ENCODE data around the gene CTNNB1. TPM values are rescaled to one million over a fixed set of nuclear protein-coding genes. Genes with fewer than 3 reads are reported as not detected.

CTNNB1 gene
- total RNA-seq, 4 donors from 2014 or later: 311 to 417 (median 361) TPM

- Histone ChIP-seq H3K36me3 (no peaks in the 10 kb centered on the region), H3K27ac (no peak overlapping the region), H3K9me3 (no peaks in the 10 kb centered on the region), H3K4me1 (peaks cover 64% of the 10 kb centered on the region), H3K4me3 (no peak overlapping the region), H3K27me3 (no peaks in the 10 kb centered on the region)
- TF ChIP-seq POLR2AphosphoS5 (IDR thresholded peaks at IDR 0.05) (no peak), POLR2A (IDR thresholded peaks at IDR 0.05) (no peak), EP300 (IDR thresholded peaks at IDR 0.05) (no peak), CTCF (IDR thresholded peaks at IDR 0.05) (no peak)
- 68% methylated on average over 2 of the region's 2 CpGs for WGBS
- no peak for DNase-seq (ENCODE audit: low spot score in 2 of 2)
These were observed 17.1 kb downstream of the CTNNB1 start for GRCh38 chr3:41216422-41216821.

GRCh38 chr3:41216993-41217392 is 17.7 kb downstream of the CTNNB1 start:
- no peak for TF ChIP-seq POLR2A (IDR thresholded peaks at IDR 0.05)
- TF ChIP-seq EP300 (IDR thresholded peaks at IDR 0.05): no peak
- TF ChIP-seq POLR2AphosphoS5 (IDR thresholded peaks at IDR 0.05): no peak
- no peak for TF ChIP-seq CTCF (IDR thresholded peaks at IDR 0.05)
- 65% methylated on average over 1 of the region's 1 CpG for WGBS

GRCh38 chr3:41219424-41219823 is 20.1 kb downstream of the CTNNB1 start:
- peaks cover 80% of the 10 kb centered on the region for H3K4me1 ChIP-seq
- H3K9me3 ChIP-seq: no peaks in the 10 kb centered on the region
- no peak for DNase-seq (ENCODE audit: low spot score in 2 of 2)
- H3K36me3 ChIP-seq: peaks cover 6% of the 10 kb centered on the region
- H3K27ac ChIP-seq: no peak overlapping the region
- H3K4me3 ChIP-seq: no peak overlapping the region
- no peaks in the 10 kb centered on the region for H3K27me3 ChIP-seq
- 94% methylated on average over 1 of the region's 1 CpG for WGBS
- TF ChIP-seq POLR2AphosphoS5 (IDR thresholded peaks at IDR 0.05): no peak
- TF ChIP-seq EP300 (IDR thresholded peaks at IDR 0.05): no peak
- TF ChIP-seq POLR2A (IDR thresholded peaks at IDR 0.05): no peak
- TF ChIP-seq CTCF (IDR thresholded peaks at IDR 0.05): no peak

More at GRCh38 chr3:41216993-41217392, 17.7 kb downstream of the CTNNB1 start:
- no peaks in the 10 kb centered on the region for H3K27me3 ChIP-seq
- no peaks in the 10 kb centered on the region for H3K9me3 ChIP-seq
- H3K27ac ChIP-seq: no peak overlapping the region
- H3K4me1 ChIP-seq: peaks cover 69% of the 10 kb centered on the region
- no peak overlapping the region for H3K4me3 ChIP-seq
- no peak for DNase-seq (ENCODE audit: low spot score in 2 of 2)
- no peaks in the 10 kb centered on the region for H3K36me3 ChIP-seq

GRCh38 chr3:41220906-41221677 is 21.8 kb downstream of the CTNNB1 start:
- TF ChIP-seq EP300 (IDR thresholded peaks at IDR 0.05) (no peak), POLR2A (IDR thresholded peaks at IDR 0.05) (no peak), CTCF (IDR thresholded peaks at IDR 0.05) (no peak), POLR2AphosphoS5 (IDR thresholded peaks at IDR 0.05) (no peak)
- WGBS: 74% methylated on average over 7 of the region's 7 CpGs
- Histone ChIP-seq H3K4me3 (no peak overlapping the region), H3K27me3 (no peaks in the 10 kb centered on the region), H3K9me3 (no peaks in the 10 kb centered on the region), H3K36me3 (peaks cover 22% of the 10 kb centered on the region), H3K27ac (no peak overlapping the region), H3K4me1 (peaks cover 66% of the 10 kb centered on the region)
- no peak for DNase-seq (ENCODE audit: low spot score in 2 of 2)

GRCh38 chr3:41222012-41222411 is 22.7 kb downstream of the CTNNB1 start:
- Histone ChIP-seq H3K9me3 (no peaks in the 10 kb centered on the region), H3K4me1 (peaks cover 57% of the 10 kb centered on the region), H3K4me3 (no peak overlapping the region), H3K36me3 (peaks cover 32% of the 10 kb centered on the region), H3K27me3 (no peaks in the 10 kb centered on the region), H3K27ac (no peak overlapping the region)
- no peak for DNase-seq (ENCODE audit: low spot score in 2 of 2)
- TF ChIP-seq CTCF (IDR thresholded peaks at IDR 0.05) (no peak), EP300 (IDR thresholded peaks at IDR 0.05) (no peak), POLR2AphosphoS5 (IDR thresholded peaks at IDR 0.05) (no peak), POLR2A (IDR thresholded peaks at IDR 0.05) (no peak)
- 32% methylated on average over 2 of the region's 2 CpGs for WGBS
